Measurements from ENCODE around the gene PROX2.

- TF ChIP-seq, protein P1, sequence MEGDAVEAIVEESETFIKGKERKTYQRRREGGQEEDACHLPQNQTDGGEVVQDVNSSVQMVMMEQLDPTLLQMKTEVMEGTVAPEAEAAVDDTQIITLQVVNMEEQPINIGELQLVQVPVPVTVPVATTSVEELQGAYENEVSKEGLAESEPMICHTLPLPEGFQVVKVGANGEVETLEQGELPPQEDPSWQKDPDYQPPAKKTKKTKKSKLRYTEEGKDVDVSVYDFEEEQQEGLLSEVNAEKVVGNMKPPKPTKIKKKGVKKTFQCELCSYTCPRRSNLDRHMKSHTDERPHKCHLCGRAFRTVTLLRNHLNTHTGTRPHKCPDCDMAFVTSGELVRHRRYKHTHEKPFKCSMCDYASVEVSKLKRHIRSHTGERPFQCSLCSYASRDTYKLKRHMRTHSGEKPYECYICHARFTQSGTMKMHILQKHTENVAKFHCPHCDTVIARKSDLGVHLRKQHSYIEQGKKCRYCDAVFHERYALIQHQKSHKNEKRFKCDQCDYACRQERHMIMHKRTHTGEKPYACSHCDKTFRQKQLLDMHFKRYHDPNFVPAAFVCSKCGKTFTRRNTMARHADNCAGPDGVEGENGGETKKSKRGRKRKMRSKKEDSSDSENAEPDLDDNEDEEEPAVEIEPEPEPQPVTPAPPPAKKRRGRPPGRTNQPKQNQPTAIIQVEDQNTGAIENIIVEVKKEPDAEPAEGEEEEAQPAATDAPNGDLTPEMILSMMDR (IDR thresholded peaks at IDR 0.05): no peak
- no peak for TF ChIP-seq EP300 (IDR thresholded peaks at IDR 0.05)
Measured at GRCh38 chr14:74896400-74896799, 20.5 kb upstream of the PROX2 start.
